IPS DF 4.7 (cell line): ENCODE results near the gene CSAG1.
"Not testable (repeated sequence)": the region's sequence is repeated elsewhere in the genome, so short reads cannot be mapped to it uniquely, and the experiment has no call there.

Experiments used
- DNase-seq: peaks from one replicate; pipeline ENCODE4 v3.0.0-alpha.2; 2013; ENCODE audit warnings: low spot score; ENCODE audit errors: extremely low read depth

The CSAG1 gene, protein sequence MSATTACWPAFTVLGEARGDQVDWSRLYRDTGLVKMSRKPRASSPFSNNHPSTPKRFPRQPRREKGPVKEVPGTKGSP

DNA sequence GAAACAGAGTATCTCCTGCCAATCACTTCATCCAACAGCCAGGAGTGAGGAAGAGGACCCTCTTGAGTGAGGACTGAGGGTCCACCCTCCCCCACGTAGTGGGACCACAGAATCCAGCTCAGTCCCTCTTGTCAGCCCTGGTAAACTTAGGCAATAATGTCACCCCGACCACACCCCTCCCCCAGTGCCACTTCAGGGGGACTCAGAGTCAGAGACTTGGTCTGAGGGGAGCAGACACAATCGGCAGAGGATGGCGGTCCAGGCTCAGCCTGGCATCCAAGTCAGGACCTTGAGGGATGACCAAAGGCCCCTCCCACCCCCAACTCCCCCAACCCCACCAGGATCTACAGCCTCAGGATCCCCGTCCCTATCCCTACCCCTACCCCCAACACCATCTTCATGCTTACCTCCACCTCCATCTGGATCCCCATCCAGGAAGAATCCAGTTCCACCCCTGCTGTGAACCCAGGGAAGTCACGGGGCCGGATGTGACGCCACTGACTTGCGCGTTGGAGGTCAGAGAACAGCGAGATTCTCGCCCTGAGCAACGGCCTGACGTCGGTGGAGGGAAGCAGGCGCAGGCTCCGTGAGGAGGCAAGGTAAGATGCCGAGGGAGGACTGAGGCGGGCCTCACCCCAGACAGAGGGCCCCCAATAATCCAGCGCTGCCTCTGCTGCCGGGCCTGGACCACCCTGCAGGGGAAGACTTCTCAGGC is at the start of gene CSAG1, which contains the start of gene MAGEA12:
Gene CSAG1 (minus strand): TSS at position 461 of the 715 bp plus-strand sequence. CDS start 1,261 bp downstream, outside the sequence.
Gene MAGEA12 (plus strand): TSS at position 497 of the 715 bp plus-strand sequence. CDS start 2,405 bp downstream, outside the sequence.
- DNase-seq, result no peak

DNA sequence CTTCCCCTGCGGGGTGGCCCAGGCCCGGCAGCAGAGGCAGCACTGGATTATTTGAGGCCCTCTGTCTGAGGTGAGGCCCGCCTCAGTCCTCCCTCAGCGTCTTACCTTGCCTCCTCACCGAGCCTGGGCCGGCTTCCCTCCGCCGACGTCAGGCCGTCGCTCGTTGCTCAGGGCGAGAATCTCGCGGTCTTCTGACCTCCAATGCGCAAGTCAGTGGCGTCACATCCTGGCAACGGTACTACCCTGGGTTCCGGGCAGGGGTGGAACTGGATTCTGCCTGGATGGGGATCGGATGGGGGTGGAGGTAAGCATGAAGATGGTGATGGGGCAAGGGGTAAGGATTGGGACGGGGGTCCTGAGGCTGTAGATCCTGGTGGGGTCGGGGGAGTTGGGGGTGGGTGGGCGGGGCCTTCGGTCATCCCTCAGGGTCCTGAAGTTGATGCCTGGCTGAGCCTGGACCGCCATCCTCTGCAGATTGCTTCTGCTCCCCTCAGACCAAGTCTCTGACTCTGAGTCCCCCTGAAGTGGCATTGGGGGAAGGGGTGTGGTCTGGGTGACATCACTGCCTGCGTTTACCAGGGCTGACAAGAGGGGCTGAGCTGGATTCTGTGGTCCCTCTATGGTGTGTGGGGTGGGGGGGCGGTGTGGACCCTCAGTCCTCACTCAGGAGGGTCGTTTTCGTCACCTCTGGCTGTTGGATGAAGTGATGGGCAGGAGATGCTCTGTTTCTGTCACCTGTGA is 36.2 kb upstream of the CSAG1 start, which contains the start of gene MAGEA6:
Gene MAGEA6 (minus strand): TSS at position 141 of the 741 bp plus-strand sequence. CDS start 2,039 bp downstream, outside the sequence.
- DNase-seq, result not testable (repeated sequence)

DNA sequence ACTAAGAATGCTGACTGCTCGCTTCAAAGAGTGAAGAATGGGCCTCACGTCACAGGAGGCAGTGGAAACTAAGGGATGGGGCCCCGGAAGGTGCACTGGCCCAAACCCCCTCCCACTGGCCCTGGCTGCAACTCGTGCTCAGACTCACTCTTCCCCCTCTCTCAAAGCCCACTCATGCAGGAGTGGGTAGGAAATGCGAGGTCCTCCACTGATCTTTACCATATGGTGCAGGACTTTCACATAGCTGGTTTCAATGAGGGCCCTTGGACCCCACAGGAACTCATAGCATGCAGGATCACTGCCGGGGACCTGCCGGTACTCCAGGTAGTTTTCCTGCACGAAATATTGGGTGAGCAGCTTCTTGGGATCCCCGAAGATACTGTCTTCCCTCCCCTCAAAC is 33.0 kb upstream of the CSAG1 start:
- not testable (repeated sequence) for DNase-seq

DNA sequence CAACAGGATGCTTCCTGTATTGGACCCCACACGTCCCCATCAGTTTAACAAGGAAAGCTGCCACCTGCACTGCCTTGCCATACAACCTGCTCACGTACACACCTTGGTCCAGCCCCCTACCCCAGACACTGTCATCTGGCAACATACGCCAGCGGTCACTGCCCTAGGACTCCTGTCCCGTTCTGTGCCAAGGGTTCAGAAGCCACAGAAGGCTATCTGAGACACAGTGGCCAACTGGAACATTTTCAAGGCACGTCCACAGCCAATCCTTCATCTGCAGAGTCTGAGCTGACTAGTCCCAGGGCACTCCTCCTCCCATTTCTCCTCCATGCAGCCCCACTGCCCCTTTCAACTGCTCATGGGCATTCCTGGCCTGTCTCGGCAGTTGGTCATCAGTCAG is 28.1 kb upstream of the CSAG1 start:
- not testable (repeated sequence) for DNase-seq

DNA sequence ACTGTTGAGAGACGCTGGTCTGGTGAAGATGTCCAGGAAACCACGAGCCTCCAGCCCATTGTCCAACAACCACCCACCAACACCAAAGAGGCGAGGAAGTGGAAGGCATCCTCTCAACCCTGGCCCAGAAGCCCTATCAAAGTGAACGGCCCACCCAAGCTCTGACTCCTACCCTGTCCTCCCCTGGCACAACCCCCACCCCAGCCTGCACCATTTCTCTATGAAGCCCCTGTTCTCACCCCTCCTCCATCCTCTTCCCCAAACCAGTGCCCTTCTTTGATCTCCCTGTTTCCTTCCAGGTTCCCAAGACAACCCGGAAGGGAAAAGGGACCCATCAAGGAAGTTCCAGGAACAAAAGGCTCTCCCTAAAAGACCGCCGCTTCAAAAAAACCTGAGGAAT is 26.0 kb upstream of the CSAG1 start:
- DNase-seq, result not testable (repeated sequence)

DNA sequence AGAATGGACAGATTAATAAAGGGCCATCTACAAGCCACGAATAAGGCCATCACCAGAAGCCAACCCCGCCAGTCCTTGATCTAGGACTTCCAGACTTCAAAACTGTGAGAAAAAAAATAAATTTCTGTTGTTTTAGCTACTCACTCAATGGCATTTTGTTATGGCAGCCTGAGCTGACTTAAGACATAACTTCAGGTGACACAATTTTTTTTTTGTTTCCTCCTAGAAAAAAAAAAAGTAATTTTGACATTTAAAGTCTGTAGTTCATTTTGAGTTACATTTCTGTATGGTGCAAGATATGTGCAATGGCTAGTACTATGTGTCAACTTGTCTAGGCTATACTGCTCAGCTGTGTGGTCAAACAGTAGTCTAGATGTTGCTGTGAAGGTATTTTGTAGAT is 25.4 kb upstream of the CSAG1 start, which contains the start of gene CSAG3:
Gene CSAG3 (plus strand): TSS at position 301 of the 400 bp plus-strand sequence.
- DNase-seq, result not testable (repeated sequence)

DNA sequence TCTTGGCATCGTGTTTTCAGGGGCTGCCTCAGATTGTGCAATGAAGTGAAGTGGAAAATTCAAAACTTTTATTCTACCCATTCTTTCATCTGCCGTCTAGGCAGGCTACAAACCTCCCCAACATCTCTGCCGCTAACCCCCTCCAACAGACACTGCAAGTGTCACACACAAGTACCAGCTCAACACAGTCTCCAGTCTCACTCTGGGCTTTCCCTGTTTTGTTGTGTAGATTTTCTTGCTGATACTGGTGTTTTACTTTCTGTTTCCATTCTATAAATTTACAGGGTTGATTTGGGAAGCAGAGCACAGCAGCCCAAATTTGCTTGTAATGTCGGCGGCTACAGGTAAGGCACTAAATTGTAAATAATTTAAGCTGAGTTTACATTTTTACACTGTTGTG is 21.4 kb upstream of the CSAG1 start:
- DNase-seq, result not testable (repeated sequence)

DNA sequence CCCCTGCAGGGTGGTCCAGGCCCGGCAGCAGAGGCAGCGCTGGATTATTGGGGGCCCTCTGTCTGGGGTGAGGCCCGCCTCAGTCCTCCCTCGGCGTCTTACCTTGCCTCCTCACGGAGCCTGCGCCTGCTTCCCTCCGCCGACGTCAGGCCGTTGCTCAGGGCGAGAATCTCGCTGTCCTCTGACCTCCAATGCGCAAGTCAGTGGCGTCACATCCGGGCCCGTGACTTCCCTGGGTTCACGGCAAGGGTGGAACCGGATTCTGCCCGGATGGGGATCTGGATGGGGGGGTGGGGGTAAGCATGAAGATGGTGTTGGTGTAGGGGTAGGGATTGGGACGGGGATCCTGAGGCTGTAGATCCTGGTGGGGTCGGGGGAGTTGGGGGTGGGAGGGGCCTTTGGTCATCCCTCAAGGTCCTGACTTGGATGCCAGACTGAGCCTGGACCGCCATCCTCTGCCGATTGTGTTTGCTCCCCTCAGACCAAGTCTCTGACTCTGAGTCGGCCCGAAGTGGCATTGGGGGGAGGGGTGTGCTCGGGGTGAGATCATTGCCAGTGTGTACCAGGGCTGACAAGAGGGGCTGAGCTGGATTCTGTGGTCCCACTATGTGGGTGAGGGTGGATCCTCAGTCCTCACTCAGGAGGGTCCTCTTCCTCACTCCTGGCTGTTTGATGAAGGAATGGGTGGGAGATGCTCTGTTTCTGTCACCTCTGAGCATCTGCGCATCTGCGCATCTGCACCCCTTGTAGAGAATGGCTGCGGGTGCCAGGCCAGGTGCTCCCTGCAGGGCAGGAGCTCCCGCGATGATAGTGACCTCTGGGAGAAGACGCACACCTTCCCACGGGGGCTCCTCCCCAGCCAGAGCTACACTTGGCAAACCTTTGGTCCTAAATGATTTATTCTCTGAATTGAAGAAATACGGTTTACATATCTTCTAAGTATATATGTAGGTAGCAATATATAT is 20.4 kb upstream of the CSAG1 start, which contains the start of gene MAGEA2:
Gene MAGEA2 (minus strand): TSS at position 157 of the 965 bp plus-strand sequence. CDS start 2,479 bp downstream, outside the sequence.
- not testable (repeated sequence) for DNase-seq

DNA sequence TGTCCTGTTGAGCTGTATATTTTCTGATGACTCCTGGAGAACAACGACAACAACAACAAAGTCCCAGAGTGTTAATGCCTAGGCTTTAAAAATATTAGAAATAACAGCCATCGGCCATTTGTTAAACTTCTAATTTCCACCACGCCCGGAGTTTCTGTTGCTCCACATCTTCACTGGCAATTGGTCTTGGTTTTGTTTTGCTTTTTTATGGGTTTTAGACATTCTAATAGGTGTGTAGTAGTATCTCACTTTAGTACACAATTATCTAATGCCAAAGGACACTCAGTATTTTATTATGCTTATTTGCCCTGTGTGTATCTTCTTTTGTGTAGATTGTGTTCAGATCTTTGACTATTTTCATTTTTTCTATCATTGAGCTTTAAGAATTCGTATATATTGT is 5.0 kb upstream of the CSAG1 start:
- DNase-seq, result no peak

DNA sequence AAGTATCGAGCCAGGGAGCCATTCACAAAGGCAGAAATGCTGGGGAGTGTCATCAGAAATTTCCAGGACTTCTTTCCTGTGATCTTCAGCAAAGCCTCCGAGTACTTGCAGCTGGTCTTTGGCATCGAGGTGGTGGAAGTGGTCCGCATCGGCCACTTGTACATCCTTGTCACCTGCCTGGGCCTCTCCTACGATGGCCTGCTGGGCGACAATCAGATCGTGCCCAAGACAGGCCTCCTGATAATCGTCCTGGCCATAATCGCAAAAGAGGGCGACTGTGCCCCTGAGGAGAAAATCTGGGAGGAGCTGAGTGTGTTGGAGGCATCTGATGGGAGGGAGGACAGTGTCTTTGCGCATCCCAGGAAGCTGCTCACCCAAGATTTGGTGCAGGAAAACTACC is 3.0 kb upstream of the CSAG1 start:
- DNase-seq, result not testable (repeated sequence)

DNA sequence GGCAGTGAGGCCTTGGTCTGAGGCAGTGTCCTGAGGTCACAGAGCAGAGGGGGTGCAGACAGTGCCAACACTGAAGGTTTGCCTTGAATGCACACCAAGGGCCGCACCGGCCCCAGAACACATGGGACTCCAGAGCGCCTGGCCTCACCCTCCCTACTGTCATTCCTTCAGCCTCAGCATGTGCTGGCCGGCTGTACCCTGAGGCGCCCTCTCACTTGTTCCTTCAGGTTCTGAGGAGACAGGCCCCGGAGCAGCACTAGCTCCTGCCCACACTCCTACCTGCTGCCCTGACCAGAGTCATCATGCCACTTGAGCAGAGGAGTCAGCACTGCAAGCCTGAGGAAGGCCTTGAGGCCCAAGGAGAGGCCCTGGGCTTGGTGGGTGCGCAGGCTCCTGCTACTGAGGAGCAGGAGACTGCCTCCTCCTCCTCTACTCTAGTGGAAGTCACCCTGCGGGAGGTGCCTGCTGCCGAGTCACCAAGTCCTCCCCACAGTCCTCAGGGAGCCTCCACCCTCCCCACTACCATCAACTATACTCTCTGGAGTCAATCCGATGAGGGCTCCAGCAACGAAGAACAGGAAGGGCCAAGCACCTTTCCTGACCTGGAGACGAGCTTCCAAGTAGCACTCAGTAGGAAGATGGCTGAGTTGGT is 2.5 kb upstream of the CSAG1 start:
- DNase-seq, result no peak

DNA sequence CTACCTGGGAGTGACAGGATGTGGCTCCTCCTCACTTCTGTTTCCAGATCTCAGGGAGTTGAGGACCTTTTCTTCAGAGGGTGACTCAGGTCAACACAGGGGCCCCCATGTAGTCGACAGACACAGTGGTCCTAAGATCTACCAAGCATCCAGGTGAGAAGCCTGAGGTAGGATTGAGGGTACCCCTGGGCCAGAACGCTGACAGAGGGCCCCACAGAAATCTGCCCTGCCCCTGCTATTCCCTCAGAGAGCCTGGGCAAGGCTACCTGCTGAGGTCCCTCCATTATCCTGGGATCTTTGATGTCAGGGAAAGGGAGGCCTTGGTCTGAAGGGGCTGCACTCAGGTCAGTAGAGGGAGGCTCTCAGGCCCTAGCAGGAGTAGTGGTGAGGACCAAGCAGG is 1.6 kb upstream of the CSAG1 start:
- DNase-seq, result no peak

DNA sequence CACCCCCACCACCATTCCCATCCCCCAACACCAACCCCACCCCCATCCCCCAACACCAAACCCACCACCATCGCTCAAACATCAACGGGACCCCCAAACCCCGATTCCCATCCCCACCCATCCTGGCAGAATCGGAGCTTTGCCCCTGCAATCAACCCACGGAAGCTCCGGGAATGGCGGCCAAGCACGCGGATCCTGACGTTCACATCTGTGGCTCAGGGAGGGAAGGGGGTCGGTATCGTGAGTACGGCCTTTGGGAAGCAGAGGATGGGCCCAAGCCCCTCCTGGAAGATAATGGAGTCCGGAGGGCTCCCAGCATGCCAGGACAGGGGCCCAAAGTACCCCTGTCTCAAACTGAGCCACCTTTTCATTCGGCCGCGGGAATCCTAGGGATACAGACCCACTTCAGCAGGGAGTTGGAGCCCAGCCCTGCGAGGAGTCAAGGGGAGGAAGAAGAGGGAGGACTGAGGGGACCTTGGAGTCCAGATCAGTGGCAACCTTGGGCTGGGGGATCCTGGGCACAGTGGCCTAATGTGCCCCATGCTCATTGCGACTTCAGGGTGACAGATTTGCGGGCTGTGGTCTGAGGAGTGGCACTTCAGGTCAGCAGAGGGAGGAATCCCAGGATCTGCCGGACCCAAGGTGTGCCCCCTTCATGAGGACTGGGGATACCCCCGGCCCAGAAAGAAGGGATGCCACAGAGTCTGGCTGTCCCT is 780 bp upstream of the CSAG1 start:
- not testable (repeated sequence) for DNase-seq

DNA sequence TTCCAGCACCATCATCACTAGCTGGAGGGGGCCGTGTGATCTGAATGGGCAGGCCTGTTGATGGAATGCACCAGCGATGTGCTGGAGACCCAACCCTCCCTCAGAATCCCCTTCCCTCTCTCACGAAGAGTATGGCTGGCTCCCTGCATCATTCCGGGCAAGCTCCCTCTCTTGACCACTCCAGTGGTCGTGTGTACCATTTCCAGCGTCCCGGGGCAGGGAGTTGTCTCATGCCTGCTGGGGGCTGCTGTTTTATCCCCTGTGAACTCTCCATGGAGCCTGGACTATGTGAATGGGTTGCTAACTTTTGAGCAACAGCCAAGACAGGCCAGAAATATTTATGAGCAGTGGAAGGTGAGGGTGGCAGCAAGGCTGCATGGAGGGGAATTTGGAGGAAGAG is 8.1 kb downstream of the CSAG1 start:
- DNase-seq, result no peak

DNA sequence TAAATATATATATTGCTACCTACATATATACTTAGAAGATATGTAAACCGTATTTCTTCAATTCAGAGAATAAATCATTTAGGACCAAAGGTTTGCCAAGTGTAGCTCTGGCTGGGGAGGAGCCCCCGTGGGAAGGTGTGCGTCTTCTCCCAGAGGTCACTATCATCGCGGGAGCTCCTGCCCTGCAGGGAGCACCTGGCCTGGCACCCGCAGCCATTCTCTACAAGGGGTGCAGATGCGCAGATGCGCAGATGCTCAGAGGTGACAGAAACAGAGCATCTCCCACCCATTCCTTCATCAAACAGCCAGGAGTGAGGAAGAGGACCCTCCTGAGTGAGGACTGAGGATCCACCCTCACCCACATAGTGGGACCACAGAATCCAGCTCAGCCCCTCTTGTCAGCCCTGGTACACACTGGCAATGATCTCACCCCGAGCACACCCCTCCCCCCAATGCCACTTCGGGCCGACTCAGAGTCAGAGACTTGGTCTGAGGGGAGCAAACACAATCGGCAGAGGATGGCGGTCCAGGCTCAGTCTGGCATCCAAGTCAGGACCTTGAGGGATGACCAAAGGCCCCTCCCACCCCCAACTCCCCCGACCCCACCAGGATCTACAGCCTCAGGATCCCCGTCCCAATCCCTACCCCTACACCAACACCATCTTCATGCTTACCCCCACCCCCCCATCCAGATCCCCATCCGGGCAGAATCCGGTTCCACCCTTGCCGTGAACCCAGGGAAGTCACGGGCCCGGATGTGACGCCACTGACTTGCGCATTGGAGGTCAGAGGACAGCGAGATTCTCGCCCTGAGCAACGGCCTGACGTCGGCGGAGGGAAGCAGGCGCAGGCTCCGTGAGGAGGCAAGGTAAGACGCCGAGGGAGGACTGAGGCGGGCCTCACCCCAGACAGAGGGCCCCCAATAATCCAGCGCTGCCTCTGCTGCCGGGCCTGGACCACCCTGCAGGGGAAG is 19.4 kb downstream of the CSAG1 start, which contains the start of gene MAGEA2B:
Gene MAGEA2B (plus strand): TSS at position 814 of the 973 bp plus-strand sequence. CDS start 2,479 bp downstream, outside the sequence.
- DNase-seq, result not testable (repeated sequence)

DNA sequence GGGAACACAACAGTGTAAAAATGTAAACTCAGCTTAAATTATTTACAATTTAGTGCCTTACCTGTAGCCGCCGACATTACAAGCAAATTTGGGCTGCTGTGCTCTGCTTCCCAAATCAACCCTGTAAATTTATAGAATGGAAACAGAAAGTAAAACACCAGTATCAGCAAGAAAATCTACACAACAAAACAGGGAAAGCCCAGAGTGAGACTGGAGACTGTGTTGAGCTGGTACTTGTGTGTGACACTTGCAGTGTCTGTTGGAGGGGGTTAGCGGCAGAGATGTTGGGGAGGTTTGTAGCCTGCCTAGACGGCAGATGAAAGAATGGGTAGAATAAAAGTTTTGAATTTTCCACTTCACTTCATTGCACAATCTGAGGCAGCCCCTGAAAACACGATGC is 20.3 kb downstream of the CSAG1 start:
- not testable (repeated sequence) for DNase-seq

DNA sequence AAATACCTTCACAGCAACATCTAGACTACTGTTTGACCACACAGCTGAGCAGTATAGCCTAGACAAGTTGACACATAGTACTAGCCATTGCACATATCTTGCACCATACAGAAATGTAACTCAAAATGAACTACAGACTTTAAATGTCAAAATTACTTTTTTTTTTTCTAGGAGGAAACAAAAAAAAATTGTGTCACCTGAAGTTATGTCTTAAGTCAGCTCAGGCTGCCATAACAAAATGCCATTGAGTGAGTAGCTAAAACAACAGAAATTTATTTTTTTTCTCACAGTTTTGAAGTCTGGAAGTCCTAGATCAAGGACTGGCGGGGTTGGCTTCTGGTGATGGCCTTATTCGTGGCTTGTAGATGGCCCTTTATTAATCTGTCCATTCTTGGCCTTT is 24.3 kb downstream of the CSAG1 start, which contains the start of gene CSAG2:
Gene CSAG2 (minus strand): TSS at position 101 of the 400 bp plus-strand sequence. CDS start 161 bp downstream, outside the sequence.
- DNase-seq, result not testable (repeated sequence)

DNA sequence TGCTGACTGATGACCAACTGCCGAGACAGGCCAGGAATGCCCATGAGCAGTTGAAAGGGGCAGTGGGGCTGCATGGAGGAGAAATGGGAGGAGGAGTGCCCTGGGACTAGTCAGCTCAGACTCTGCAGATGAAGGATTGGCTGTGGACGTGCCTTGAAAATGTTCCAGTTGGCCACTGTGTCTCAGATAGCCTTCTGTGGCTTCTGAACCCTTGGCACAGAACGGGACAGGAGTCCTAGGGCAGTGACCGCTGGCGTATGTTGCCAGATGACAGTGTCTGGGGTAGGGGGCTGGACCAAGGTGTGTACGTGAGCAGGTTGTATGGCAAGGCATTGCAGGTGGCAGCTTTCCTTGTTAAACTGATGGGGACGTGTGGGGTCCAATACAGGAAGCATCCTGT is 27.0 kb downstream of the CSAG1 start:
- DNase-seq, result not testable (repeated sequence)
